ENCODE measurements around the gene HOXB7. TPM values are rescaled to one million over a fixed set of nuclear protein-coding genes. Genes with fewer than 3 reads are reported as not detected.

HOXB7 gene
- total and polyA plus RNA-seq, 12 donors: 0.13 to 0.62 (median 0.29) TPM; not detected in 6

DNA sequence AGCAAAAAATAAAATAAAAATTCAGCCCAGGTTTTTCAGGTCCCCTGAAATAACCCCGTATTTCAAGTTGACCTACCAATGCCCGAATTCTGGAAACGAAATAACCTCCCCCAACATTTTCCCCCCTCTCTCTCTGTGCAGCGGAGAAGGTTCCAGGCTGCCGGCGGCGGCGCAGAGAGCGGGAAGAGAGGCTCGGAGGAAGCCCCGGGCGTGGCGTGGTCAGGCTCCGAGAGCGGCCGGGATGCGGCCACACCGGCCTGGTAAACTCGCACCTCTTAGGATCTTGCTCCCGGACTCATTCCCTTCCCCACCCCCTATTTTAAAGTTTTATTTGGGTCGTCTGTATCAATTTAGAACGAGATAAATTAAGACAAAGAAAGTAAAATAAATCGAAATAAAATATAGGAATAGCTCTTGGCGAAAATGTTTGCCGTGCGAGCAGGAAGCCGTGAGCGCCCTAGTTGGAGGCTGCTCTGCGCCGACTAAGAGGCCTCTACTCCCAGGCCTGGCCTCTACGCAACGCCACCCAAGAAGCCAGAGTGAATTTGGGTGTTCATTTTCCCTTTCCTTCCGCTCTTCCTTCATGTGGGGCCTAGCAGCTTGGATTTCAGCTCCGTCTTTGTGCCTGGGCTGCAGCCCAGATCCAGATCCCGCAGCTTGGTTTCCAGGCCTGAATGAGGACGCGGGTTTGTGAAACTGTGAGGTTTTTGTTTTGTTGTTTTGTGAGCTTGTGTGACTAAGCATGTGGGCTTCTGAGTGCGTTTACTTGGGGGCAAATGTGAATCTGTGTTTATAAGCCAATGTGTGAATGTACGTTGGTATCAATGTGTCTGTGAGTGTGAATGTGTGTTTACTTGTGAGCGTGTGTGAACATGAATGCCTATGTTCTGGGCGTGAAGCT, 4.6 kb downstream of the HOXB7 start:
- 14 to 28% methylated on average over 41 of the region's 41 CpGs for WGBS, 2 donors
- Histone ChIP-seq H3K36me3 (no peaks in the 10 kb centered on the region), H3K9me3 (peaks cover 0 to 8% (median 0%) of the 10 kb centered on the region in 11 donors), H3K27me3 (peaks cover 80 to 100% (median 100%) of the 10 kb centered on the region in 7 donors), H3K4me3 (no peak overlapping the region), H3K4me1 (peaks cover 8 to 23% (median 18%) of the 10 kb centered on the region in 9 donors), H3K27ac (no peak overlapping the region)
- no peak for ATAC-seq
- TF ChIP-seq, protein P1, sequence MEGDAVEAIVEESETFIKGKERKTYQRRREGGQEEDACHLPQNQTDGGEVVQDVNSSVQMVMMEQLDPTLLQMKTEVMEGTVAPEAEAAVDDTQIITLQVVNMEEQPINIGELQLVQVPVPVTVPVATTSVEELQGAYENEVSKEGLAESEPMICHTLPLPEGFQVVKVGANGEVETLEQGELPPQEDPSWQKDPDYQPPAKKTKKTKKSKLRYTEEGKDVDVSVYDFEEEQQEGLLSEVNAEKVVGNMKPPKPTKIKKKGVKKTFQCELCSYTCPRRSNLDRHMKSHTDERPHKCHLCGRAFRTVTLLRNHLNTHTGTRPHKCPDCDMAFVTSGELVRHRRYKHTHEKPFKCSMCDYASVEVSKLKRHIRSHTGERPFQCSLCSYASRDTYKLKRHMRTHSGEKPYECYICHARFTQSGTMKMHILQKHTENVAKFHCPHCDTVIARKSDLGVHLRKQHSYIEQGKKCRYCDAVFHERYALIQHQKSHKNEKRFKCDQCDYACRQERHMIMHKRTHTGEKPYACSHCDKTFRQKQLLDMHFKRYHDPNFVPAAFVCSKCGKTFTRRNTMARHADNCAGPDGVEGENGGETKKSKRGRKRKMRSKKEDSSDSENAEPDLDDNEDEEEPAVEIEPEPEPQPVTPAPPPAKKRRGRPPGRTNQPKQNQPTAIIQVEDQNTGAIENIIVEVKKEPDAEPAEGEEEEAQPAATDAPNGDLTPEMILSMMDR (IDR thresholded peaks at IDR 0.05): no peak
- intact Hi-C loops (cut with DNase I): no loop called here
- DNase-seq: no peak

DNA sequence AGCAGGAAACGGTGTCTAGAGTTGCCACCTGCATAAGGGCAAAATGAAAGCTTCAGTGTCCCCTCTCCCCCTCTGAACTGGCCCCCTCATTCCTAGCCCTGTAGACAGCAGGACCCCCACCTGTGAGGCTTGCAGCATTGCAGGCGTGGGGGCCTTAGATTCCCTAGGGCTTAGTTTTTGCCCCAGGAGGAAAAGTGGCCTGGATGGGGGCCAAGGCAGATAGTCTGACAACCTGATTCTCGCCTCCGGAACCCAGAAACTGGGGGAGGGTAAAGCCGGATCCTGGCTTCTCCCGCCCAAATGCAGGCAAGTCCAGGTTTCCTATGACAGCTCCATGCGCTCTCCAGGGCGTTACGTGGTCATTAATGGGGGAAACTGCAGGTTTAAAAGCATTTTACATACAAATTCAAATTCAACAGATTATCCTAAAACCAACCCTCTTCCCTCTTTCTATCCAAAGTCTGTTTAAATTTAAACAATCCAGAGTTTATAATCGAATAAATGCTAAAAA, 5.4 kb downstream of the HOXB7 start:
- Histone ChIP-seq H3K4me1 (peaks cover 4 to 16% (median 11%) of the 10 kb centered on the region in 9 donors), H3K4me3 (no peak overlapping the region), H3K9me3 (peaks cover 0 to 8% (median 0%) of the 10 kb centered on the region in 11 donors), H3K36me3 (no peaks in the 10 kb centered on the region), H3K27ac (no peak overlapping the region), H3K27me3 (peaks cover 79 to 100% (median 99%) of the 10 kb centered on the region in 7 donors)
- 12 to 14% methylated on average over 10 of the region's 10 CpGs for WGBS, 2 donors
- TF ChIP-seq, protein P1 (IDR thresholded peaks at IDR 0.05): no peak
- ATAC-seq (no peak), DNase-seq (no peak)
- intact Hi-C loops (cut with DNase I): no loop called here

DNA sequence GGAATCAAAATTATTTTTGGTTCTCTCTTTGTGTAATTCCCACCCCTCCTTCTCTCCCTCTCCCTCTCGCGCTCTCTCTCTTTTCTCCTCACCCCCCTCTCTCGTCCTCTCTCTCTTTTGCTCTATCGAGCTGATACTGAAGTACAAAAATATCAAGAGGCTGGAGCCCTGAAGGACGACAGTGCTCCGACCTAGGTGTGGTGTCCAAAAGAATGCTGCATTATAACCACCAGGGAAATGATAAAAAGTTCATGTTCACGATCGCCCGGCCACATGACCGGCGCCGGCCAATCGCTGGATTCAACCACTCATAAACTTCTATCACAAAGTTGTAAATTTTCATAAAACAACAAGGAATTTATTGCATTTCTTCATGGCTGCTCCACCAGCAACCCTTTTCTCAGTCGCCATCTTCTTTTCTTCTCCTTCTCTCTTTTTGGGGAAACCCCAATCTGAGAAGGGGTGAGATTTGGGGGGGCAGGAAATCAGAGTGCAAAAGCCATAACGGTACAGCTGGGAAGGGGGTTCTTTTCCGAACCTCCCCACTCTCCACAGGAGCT, 6.0 kb downstream of the HOXB7 start, which contains the start of gene HOXB6:
Gene HOXB6 (minus strand): TSS at position 217 of the 560 bp plus-strand sequence. CDS start 6,836 bp downstream, outside the sequence.
- Histone ChIP-seq H3K27me3 (peaks cover 78 to 100% (median 99%) of the 10 kb centered on the region in 7 donors), H3K27ac (no peak within 1 kb of the TSS)

More for the DNA sequence above, 6.0 kb downstream of the HOXB7 start, which contains the start of gene HOXB6:
- intact Hi-C loops (cut with DNase I): no loop called here
- no peaks in the 10 kb centered on the region for H3K36me3 ChIP-seq
- DNase-seq: no peak
- WGBS, 2 donors: 15 to 17% methylated on average over 16 of the region's 16 CpGs
- TF ChIP-seq, protein P1 (IDR thresholded peaks at IDR 0.05): no peak
- H3K4me1 ChIP-seq: peaks cover 0 to 10% (median 5%) of the 10 kb centered on the region in 9 donors
- H3K4me3 ChIP-seq: no peak within 1 kb of the TSS
- H3K9me3 ChIP-seq: peaks cover 0 to 8% (median 0%) of the 10 kb centered on the region in 11 donors
- no peak for ATAC-seq

All from heart right ventricle (tissue), 16 donors.